HepG2 (cell line): ENCODE results near the gene TUT1. TPM values are rescaled to one million over a fixed set of nuclear protein-coding genes. Genes with fewer than 3 reads are reported as not detected.

Experiments used
- AGO2 ChIP-seq: fragments of 200-400 bp; formaldehyde crosslinking; optimal IDR thresholded peaks from 2 replicates; pipeline ENCODE3; 2017; ENCODE audit warnings: mild to moderate bottlenecking, low read depth, low read length, moderate library complexity
- DNMT3B ChIP-seq: conservative IDR thresholded peaks from 2 replicates; pipeline ENCODE4 v1.6.1; 2016; ENCODE audit warnings: missing biosample characterization, control low read depth
- DR1 ChIP-seq: sonication (generic); formaldehyde crosslinking; IDR thresholded peaks from 2 replicates; pipeline ENCODE4 v1.8.0; 2021; ENCODE audit warnings: mild to moderate bottlenecking, missing genetic modification reagents, inconsistent platforms
- E2F2 ChIP-seq: sonication (generic); formaldehyde crosslinking; IDR thresholded peaks from 2 replicates; pipeline ENCODE4 v1.4.0; 2020; ENCODE audit warnings: missing genetic modification reagents, borderline replicate concordance
- GABPA ChIP-seq, 2 experiments: IDR thresholded peaks; 2 replicates each; pipeline ENCODE4 v1.6.1; 2011 to 2016; ENCODE audit warnings: low read depth in 2 of 2, low read length in 1 of 2, missing biosample characterization in 1 of 2, missing genetic modification characterization in 1 of 2
- GPBP1L1 ChIP-seq: sonication (generic); formaldehyde crosslinking; IDR thresholded peaks from 2 replicates; pipeline ENCODE4 v1.5.0; 2020; ENCODE audit warnings: mild to moderate bottlenecking, missing genetic modification reagents
- ISL2 ChIP-seq: sonication (generic); formaldehyde crosslinking; IDR thresholded peaks from 2 replicates; pipeline ENCODE4 v1.5.0; 2020; ENCODE audit warnings: missing genetic modification reagents
- KDM2A ChIP-seq: sonication (generic); formaldehyde crosslinking; IDR thresholded peaks from 2 replicates; pipeline ENCODE4 v1.4.0; 2020; ENCODE audit warnings: low read depth, missing genetic modification reagents, borderline replicate concordance
- TRIM22 ChIP-seq: fragments of 450-650 bp; IDR thresholded peaks from 2 replicates; pipeline ENCODE4 v1.6.1; 2017
- ZBTB7A ChIP-seq: sonication (generic); formaldehyde crosslinking; IDR thresholded peaks from 2 replicates; pipeline ENCODE4 v1.8.0; 2022; ENCODE audit warnings: mild to moderate bottlenecking, missing genetic modification reagents
- ZNF230 ChIP-seq: sonication (generic); formaldehyde crosslinking; IDR thresholded peaks from 2 replicates; pipeline ENCODE4 v1.4.0; 2020; ENCODE audit warnings: mild to moderate bottlenecking, missing genetic modification reagents
- ZNF256 ChIP-seq: sonication (generic); formaldehyde crosslinking; conservative IDR thresholded peaks from 2 replicates; pipeline ENCODE4 v1.4.0; 2020; ENCODE audit warnings: missing genetic modification reagents
- ZNF503 ChIP-seq: sonication (generic); formaldehyde crosslinking; IDR thresholded peaks from 2 replicates; pipeline ENCODE4 v1.4.0; 2020; ENCODE audit warnings: missing genetic modification reagents
- ZNF513 ChIP-seq: sonication (generic); formaldehyde crosslinking; conservative IDR thresholded peaks from 2 replicates; pipeline ENCODE4 v1.5.0; 2020; ENCODE audit warnings: missing genetic modification reagents
- ZNF558 ChIP-seq: sonication (generic); formaldehyde crosslinking; IDR thresholded peaks from 2 replicates; pipeline ENCODE4 v1.9.0; 2022; ENCODE audit warnings: mild to moderate bottlenecking, missing genetic modification reagents, borderline replicate concordance
- ZNF687 ChIP-seq: sonication (generic); formaldehyde crosslinking; IDR thresholded peaks from 2 replicates; pipeline ENCODE4 v1.5.1; 2020; ENCODE audit warnings: mild to moderate bottlenecking, missing genetic modification reagents, moderate library complexity
- ZNF782 ChIP-seq: sonication (generic); formaldehyde crosslinking; IDR thresholded peaks from 2 replicates; pipeline ENCODE4 v1.4.0; 2020; ENCODE audit warnings: missing genetic modification reagents, mild to moderate bottlenecking, borderline replicate concordance
- ZNF891 ChIP-seq: sonication (generic); formaldehyde crosslinking; IDR thresholded peaks from 2 replicates; pipeline ENCODE4 v1.5.0; 2020; ENCODE audit warnings: mild to moderate bottlenecking, missing genetic modification reagents
- polyA plus RNA-seq, 8 experiments: library from polyadenylated mRNA; depleted of rRNA in 3 of 8; stranded (reverse) in 7 of 8; unstranded in 1 of 8; fragments of >200 nt; fragmentation: Illumina TruSeq in 4 of 8; extraction: Trizol in 4 of 8; gene quantifications; 2 replicates each; pipeline versions ENCODE4 v1.2.1 to v1.2.3, GENCODE V29; 2011 to 2016; ENCODE audit warnings: low read depth in 4 of 8, missing spikeins in 1 of 8, mixed read lengths in 1 of 8; ENCODE audit not compliant: insufficient read depth in 1 of 8
- total RNA-seq, 5 experiments: library from RNA; depleted of rRNA; stranded (reverse); fragments of >200 nt; fragmentation: Illumina TruSeq; extraction: Trizol; gene quantifications; 2 replicates each; pipeline ENCODE4 v1.2.3, GENCODE V29; 2016; ENCODE audit warnings: low read depth in 1 of 5

The TUT1 gene
- total and polyA plus RNA-seq, 2 of the 13 experiments (the other 11 are each of a cell fraction or from before 2014, with no cell fraction given): 9.7 to 14.3 TPM

- TF ChIP-seq ZNF687: 0 out of 2 replicates have a peak, but pooled peaks have one; percentile 12
- TF ChIP-seq GABPA (IDR thresholded peaks at IDR 0.05; ENCODE audit: low read depth, low read length): no peak
- no peak for TF ChIP-seq GABPA (CRISPR knock-in tag; IDR thresholded peaks at IDR 0.05; ENCODE audit: low read depth)
- TF ChIP-seq GPBP1L1 (CRISPR knock-in tag): no peak
- TF ChIP-seq DR1 (CRISPR knock-in tag): peak; percentile 7; the same call in 1 of the 2 replicates
- 0 out of 2 replicates have a peak, but pooled peaks have one; percentile 10 for TF ChIP-seq ZBTB7A (CRISPR knock-in tag)
- no peak for TF ChIP-seq ZNF256 (CRISPR knock-in tag)
- no peak; the same call in 1 of the 2 replicates for TF ChIP-seq KDM2A
- TF ChIP-seq ZNF230 (CRISPR knock-in tag): 0 out of 2 replicates have a peak, but pooled peaks have one; percentile 33
- no peak for TF ChIP-seq DNMT3B
- TF ChIP-seq ZNF513: no peak
- TF ChIP-seq ZNF558: no peak
- TF ChIP-seq TRIM22: no peak
- TF ChIP-seq ZNF891 (CRISPR knock-in tag): no peak
- TF ChIP-seq ZNF503 (CRISPR knock-in tag): no peak
- TF ChIP-seq AGO2: peak; percentile 80
- no peak for TF ChIP-seq ZNF782 (CRISPR knock-in tag)
- TF ChIP-seq ISL2 (CRISPR knock-in tag): no peak
- no peak for TF ChIP-seq E2F2 (CRISPR knock-in tag)
These were observed 22.0 kb upstream of the TUT1 start (continued) for GRCh38 chr11:62613291-62613778.
